Dedifferentiated amniotic fluid mesenchymal stem cell (primary cell): ENCODE data around the gene IFI6.
"Not testable (repeated sequence)": the region's sequence is repeated elsewhere in the genome, so short reads cannot be mapped to it uniquely, and the experiment has no call there.

Experiments used
- DNase-seq: peaks from one replicate; pipeline ENCODE4 v3.0.0-alpha.2; 2016; ENCODE audit errors: extremely low spot score

IFI6 gene

DNA sequence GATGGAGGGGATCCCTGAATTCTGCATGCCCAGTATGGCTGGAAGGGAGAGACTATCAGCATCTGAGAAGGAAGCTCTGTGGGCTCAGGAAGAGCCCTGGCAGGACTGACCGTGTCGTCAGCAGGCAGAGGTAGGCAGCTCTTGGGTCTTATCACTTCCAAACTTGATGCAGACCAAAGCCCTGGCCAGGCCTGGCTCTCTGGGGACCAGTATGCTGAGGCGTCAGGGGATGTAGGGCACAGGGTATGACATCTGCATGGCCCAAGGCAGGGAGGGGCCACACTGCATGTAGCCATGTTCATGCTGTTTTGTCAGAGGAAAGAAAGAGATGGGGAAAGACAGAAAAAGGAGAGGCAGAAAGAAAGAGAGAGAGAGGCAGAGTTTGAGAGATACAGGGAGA is 43.3 kb downstream of the IFI6 start:
- DNase-seq = no peak

DNA sequence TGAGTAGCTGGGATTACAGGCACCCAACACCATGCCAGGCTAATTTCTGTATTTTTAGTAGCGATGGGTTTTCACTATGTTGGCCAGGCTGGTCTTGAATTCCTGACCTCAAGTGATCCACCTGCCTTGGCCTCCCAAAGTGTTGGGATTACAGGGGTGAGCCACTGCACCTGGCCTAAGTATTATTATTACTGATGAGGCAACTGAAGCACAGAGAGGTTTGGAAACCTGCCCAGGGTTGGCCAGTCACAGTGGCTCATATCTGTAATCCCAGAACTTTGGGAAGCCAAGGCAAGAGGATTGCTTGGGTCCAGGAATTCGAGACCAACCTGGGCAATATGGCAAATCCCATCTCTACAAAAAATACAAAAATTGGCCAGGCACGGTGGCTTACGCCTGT is 44.3 kb downstream of the IFI6 start:
- DNase-seq = not testable (repeated sequence)

DNA sequence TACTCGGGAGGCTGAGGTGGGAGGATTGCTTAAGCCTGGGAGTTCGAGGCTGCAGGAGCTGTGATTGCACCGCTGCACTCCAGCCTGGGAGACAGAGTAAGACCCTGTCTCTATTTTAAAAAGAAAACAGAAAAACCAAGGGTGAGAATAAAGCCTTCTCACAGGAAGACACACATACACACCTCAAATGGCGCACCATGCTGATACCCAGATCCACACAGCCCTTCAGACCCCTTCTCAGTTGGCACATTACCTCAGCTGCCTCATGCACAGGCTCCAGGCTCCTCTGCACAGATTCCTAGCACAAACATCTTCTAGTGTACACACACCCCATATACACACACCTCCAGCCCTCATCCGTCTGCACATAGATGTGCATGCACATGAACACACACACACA is 44.9 kb downstream of the IFI6 start:
- DNase-seq = no peak

DNA sequence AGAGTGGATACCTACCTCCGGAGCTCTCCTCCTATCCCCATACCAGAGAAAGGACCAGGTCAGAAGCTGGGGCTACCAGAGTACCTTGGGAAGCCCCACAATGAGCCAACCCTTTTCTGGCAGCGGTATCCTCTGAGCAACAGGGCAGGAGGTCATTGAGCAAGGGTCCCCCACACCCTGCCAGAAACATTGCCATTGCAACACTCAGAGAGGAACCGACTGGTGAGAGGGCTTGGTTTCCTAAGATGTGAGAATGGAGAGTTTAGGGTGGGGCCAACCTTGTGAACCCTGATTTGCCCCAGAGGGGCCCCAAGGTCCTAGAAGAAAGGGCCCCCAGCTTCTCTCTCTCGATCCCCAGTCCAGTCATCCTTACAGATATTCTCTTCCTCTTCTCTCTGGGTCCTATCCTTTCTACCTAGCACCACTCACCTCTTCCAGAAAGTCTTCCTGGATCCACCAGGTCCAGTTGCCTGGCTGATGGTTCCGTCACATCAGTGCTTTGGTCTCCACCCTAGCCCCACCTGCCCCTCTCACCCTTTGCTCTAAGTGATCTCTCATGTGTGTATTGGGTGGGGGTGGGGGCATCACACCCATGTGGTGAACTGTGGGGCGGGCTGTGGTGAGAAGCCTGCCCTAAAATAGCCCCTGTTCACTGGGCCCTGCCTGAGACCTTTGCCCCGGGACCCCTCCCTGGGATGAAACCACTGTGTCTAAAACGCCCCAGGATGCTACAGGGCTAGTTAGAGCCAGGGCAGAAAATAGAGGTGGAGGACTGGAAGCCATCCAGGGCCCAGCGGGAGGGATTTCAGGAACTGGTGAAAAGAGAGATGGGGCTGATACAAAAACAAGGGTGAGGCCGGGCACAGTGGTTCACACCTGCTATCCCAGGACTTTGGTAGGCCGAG is 45.7 kb downstream of the IFI6 start:
- DNase-seq = no peak

DNA sequence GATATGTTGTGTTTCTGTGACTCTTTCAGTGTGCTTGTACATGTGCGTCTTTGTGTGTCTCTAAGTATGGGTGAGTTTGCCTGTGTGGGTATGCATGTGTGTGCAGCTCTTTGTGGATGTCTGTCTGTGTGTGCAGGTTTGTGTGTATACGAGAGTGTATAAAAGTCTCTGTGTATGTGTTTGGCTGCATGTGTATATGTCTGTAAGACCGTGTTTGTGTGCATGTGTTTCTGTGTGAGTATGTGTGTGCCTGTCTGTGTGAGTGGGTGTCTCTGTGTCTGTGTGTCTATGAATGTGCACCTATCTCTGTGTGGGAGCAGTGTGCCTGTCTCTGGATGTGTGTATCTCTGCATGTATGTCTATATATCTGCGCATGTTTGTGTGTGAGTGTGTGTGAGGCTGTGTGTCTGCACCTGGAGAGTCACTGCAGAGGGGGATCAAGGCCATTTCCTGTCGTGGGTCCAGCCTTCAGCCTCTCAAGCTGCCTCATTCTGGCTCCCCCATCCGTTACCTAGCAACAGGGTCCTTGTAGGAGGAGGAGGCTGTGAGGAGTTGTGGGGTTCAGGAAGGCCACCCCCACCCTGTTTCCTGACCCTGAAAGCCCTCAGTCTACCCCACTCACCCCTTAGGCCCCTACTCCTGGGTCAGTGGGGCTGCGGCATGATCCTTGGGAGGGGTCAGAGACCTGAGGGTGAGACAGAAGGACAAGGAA is 47.4 kb downstream of the IFI6 start:
- no peak for DNase-seq

DNA sequence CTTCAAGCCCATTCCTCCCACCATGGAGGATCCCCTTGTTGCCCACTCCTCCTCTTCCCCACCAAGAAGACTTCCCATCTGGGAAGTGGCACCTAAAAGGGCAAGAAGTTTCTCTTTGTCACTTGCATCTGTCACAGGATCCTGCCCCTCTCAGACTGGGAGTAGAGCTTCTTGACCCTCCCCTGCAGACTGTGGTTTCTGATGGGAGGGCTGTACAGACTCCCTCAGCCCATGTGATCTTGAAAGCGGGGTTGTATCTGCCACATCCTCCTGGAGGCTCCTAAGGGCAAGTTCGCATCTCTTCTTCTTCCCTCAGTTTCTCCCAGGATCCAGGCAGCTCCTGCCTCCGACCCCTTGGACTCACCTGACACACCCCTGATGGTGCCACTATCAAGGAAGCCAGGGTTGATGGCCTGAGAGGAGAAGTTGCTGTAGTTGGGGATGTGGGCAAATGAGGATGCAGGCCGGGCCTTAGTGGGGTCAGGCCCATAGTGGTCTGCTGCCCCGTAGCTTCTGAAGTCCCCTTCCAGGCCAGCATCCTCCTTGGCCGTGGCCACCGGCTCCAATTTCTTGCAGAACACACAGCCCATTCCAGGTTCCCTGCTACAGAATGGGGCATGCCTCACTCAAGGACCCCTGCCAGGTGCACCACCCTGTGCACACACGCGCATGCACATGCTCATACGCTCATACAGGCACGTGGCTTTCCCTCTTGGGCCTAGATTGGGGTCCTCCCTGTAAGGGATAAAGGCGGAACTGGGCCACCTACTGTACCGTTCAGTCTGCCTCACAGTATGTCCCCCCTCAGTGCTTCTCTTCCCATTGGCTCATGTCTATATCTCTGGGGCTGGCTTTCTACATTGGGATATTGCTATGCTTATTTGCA is 48.4 kb downstream of the IFI6 start:
- DNase-seq = no peak

DNA sequence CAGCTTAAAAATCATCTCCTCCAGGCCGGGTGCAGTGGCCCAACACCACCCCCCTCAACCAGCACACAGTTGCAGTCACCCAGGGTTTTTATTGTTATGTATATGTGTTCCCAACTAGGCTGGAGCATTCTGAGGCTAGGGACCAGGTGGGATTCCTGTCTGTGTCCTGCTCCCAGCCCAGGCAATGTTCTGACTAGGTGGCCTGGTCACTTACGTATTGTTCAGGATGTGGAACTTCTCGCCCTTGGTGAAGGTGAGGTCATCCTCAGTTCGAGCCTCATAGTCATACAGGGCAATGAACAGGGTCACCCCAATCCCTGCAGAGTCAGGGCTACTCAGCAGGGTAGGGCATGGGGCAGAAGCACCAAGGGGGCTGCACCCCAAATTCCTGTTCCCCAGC is 49.2 kb downstream of the IFI6 start:
- no peak for DNase-seq

DNA sequence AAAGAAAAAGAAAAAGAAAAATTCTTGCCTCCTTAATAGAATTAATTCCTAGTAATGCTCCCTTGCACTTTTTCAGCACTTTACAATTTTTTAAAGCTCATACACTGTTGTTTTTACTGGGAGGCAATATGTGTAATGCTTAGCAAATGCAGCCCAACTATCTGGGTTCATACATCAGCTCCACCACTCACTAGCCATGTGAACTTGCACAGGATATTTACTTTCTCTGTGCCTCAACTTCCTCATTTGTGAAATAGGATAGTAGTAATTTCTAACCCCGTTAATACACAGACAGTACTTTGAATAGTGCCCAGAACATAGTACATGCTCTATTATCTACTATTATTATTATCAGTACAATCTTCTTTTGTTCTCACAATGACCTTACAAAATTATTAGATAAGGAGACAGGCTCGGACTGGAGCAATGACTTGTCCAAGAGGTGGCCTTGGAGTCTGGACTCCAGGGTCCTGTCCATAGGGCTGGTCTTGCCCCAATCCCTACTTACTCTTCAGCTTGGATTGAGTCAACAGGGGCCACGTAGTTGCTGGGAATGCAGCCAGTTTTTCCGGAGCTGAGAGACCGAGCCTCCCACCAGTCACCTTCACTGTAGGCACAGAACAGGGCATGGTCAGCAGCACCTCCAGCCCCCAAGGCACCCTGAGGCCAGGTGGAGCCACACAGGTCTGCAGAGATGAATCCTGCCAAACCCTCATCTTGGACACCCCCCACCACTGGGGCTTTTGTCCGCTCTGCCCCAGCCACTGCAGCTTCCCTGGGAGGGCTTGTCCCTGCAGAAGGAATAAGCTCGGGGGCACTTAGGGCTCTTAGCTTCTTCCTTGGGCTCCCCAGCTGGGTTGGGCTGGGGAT is 50.7 kb downstream of the IFI6 start:
- no peak for DNase-seq

DNA sequence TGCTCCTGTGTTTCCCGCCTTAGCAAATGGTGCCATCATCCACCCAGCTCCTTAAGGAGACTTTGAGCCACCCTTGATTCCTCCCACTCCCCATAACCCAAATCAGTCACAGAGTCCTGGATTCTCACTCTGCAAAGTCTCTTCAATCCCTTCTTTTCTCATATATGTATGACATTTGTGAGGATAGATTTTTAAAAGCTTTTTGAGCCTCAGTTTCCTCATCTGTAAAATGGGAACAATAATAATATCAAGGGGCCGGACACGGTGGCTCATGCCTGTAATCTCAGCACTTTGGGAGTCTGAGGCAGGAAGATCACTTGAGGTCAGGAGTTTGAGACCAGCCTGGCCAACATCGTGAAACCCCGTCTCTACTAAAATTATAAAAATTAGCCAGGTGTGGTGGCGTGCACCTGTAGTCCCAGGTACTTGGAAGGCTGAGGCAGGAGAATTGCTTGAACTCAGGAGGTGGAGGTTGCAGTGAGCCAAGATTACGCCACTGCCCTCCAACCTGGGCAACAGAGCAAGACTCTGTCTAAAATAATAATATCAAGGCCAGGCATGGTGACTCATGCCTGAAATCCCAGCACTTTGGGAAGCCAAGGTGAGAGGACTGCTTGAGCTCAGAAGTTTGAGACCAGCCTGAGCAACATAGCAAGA is 52.1 kb downstream of the IFI6 start:
- not testable (repeated sequence) for DNase-seq

DNA sequence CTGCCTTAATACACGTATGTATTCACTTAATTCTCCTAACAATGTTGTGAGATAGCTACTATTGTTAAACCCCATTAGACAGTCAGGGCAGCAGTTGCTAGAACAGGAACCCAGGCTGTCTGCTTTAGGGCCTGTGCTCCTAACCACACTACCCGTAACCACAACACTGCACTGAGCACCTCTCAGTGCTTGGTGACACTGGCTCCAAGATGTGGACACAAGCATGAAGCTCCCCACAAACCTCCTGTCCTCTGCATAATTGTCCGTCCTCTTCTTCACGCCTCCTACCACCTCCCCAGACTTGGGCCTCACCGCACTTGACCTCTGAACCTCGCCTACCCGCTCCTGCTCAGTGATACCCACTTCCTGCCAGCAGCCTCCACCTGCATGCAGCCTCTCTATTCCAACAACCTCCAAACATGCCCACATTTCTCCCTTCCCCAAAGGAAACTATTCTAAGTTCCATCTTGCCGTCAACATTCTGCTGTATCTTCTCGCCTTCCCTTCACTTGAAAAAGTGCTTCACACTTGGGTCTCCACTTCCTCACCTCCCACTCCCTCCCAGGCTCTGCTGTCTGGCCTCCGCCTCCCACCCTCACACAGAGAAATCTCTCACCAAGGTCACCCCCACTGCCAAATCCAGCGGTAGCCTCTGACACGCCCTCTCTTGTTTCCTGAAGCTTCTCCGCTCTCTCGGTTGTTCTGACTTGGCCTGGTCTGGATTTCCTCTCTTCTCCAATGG is 53.5 kb downstream of the IFI6 start:
- no peak for DNase-seq

DNA sequence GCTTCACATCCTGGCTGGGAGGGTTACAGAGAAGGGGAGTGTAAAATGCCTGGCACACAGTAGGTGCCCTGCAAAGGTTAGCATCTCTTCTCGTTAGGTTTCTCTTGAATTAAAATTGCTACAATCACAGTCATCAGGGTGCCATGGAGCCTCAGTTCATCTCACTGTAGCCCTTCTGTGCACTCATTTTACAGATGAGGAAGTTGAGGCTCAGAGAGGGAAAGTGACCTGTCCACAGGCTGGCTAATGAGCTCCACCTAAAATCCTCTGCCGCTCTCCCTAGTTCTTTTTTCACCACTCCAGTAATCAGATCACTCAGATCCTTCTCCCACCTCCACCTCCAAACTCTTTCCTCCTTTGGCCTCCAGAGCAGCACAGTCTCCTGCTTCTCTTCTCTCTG is 54.6 kb downstream of the IFI6 start:
- DNase-seq = no peak

DNA sequence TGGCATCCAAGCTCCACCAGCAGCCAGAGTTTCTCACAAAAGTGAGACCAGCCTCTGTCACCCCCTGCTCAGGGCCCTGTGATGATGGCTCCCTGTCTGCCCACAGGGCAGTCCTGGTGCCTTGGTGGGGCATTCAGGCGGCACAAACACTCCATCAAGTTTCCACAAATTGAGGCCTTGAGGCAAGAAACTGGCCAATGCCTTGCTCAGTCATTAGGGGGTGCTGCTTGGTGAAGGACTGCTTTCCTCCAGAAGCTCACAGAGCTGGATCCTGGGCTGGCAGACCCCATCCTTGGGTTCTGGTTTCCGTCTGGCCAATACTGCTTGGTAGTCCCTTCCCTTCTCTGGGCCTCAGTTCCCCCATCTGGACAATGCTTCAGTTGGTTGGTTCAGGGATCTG is 55.6 kb downstream of the IFI6 start:
- DNase-seq = no peak
